ENCODE data around the gene NR3C2.

Gene NR3C2

DNA sequence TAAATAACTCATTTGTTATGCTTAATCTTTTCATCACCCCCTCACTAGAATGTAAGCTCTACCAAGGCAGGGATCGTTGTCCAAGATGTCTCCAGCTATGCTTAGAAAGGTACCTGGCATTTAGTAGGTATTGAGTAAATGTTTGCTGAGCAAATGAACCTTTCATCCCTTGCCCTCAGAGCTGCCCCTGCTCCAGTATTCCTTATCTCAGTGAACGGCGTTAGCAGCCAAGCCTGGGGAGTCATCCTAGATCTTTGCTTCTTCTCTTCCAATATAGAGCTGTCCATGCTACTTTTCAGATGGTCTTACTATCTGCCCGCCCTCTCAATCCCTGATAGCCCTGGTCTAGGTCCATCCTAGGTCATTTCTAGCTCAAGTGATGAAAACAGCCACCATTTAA, 188.4 kb downstream of the NR3C2 start:
- DNase-seq (ENCODE audit: low read depth) = no peak
- TF ChIP-seq, protein P1, sequence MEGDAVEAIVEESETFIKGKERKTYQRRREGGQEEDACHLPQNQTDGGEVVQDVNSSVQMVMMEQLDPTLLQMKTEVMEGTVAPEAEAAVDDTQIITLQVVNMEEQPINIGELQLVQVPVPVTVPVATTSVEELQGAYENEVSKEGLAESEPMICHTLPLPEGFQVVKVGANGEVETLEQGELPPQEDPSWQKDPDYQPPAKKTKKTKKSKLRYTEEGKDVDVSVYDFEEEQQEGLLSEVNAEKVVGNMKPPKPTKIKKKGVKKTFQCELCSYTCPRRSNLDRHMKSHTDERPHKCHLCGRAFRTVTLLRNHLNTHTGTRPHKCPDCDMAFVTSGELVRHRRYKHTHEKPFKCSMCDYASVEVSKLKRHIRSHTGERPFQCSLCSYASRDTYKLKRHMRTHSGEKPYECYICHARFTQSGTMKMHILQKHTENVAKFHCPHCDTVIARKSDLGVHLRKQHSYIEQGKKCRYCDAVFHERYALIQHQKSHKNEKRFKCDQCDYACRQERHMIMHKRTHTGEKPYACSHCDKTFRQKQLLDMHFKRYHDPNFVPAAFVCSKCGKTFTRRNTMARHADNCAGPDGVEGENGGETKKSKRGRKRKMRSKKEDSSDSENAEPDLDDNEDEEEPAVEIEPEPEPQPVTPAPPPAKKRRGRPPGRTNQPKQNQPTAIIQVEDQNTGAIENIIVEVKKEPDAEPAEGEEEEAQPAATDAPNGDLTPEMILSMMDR (conservative IDR thresholded peaks at IDR 0.05; ENCODE audit: low read depth, low read length) = no peak
- no peak overlapping the region for H3K4me3 ChIP-seq (ENCODE audit: low read length)

DNA sequence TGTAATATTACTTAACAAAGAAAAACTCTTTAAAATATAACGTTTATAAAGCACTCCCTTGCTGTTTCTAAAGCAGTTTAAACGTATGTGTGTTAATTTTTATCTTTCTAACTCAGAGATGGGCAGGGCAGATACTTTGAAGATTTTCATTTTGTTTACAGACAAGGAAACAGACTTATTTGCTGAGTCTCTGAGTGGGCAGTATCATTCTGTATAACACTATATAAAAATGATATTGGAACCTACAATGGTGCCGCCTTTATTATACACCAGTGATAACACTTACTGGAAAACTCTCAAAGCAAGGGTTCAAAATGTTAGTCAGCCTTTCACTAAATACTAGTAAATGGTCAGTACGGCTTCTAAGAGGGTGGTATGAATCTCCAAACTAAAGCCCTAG, 193.4 kb downstream of the NR3C2 start:
- DNase-seq (ENCODE audit: low read depth) = no peak
- no peak overlapping the region for H3K4me3 ChIP-seq (ENCODE audit: low read length)
- TF ChIP-seq, protein P1 (conservative IDR thresholded peaks at IDR 0.05; ENCODE audit: low read depth, low read length) = no peak

GRCh38 chr4:148245015-148245414, 197.2 kb downstream of the NR3C2 start:
- no peak overlapping the region for H3K4me3 ChIP-seq (ENCODE audit: low read length)
- TF ChIP-seq, protein P1 (conservative IDR thresholded peaks at IDR 0.05; ENCODE audit: low read depth, low read length) = no peak
- no peak for DNase-seq (ENCODE audit: low read depth)

DNA sequence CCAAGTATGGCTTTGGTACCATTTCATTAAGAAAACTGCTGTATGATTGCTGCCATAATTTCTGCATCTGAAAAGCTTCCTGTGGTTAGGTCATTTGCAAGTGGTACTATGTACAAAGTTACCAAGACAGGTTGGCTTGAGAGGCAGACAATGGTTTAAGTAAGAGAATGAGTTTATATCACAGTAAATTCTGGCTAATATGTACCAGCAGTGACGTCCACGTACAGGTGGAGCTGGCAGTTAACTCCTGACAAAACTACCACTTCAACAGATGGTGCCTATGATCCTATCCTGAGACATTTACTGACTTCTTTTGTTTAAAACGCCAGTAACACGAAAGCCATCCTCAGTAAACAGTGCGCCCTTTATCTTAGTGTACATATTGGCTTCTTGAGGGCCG, 198.4 kb downstream of the NR3C2 start:
- TF ChIP-seq, protein P1 (conservative IDR thresholded peaks at IDR 0.05; ENCODE audit: low read depth, low read length) = no peak
- no peak overlapping the region for H3K4me3 ChIP-seq (ENCODE audit: low read length)
- no peak for DNase-seq (ENCODE audit: low read depth)

DNA sequence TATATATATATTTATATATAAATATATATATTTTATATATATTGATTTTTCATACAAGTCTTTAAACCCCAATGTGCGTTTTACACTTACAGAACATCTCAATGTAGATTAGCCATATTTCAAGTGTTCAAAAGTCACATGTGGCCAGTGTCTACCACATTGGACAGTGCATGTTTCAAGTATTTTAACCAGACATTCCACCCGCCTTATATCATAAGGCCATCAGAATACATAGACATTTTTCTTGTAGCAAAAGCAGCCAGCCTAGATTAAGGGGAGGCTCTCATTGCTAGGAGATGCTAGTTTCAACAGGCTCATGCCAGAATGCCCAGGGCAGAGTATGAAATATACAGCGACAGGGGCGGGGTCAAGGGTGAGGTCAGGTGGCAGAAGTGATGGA, 202.0 kb downstream of the NR3C2 start:
- H3K4me3 ChIP-seq (ENCODE audit: low read length) = no peak overlapping the region
- DNase-seq (ENCODE audit: low read depth) = no peak
- TF ChIP-seq, protein P1 (conservative IDR thresholded peaks at IDR 0.05; ENCODE audit: low read depth, low read length) = no peak

- DNase-seq (ENCODE audit: low read depth) = no peak
- no peak overlapping the region for H3K4me3 ChIP-seq (ENCODE audit: low read length)
- TF ChIP-seq, protein P1 (conservative IDR thresholded peaks at IDR 0.05; ENCODE audit: low read depth, low read length) = no peak
Observed at GRCh38 chr4:148239494-148239985, 202.7 kb downstream of the NR3C2 start.

DNA sequence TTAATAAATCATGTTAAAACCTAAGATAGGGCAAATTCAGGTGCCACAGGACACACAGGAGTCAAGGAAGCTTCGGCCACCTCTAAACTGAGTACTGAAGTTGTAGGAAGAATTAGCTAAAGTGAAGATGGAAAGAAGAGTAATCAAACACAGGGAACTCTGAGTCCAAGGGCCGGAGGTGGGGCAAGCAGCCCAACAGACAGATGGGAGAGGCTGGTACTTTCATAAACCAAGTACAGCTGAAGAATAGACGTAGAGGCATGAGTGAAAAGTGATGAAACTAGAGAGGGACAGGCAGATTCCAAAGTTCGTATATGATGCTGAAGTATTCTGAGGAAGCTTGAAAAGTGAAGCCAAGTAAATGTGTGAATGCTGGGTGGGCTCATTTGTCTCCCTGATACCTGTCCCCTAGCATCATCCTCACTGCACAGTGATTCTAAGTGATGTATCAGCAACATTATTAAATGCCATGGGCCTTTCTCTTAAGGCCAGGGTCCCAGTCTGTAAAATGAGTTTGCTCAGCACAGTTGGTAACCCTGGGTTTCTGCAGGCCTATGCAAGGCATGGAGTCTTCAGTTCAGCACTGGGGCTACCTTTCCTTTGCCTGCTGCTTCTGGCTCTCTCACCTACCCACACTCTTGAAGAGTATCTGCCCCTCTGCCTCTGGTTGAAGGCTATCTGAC, 203.3 kb downstream of the NR3C2 start:
- no peak for DNase-seq (ENCODE audit: low read depth)
- TF ChIP-seq, protein P1 (conservative IDR thresholded peaks at IDR 0.05; ENCODE audit: low read depth, low read length) = no peak
- no peak overlapping the region for H3K4me3 ChIP-seq (ENCODE audit: low read length)
